Hematopoietic multipotent progenitor cell (in vitro differentiated cells): ENCODE results near the gene SLC28A3. TPM values are rescaled to one million over a fixed set of nuclear protein-coding genes. Genes with fewer than 3 reads are reported as not detected.
"Not testable (repeated sequence)": the region's sequence is repeated elsewhere in the genome, so short reads cannot be mapped to it uniquely, and the experiment has no call there.

Experiments
- DNase-seq, 3 donors: peaks; one replicate each; pipeline ENCODE4 v3.0.0-alpha.2; 2011 to 2015; ENCODE audit warnings: low read depth in 2 of 3, low spot score in 2 of 3
- total RNA-seq: library from RNA; depleted of rRNA; stranded (reverse); fragments of >200 nt; gene quantifications from one replicate; pipeline ENCODE4 v1.2.3, GENCODE V29; 2012

SLC28A3 gene
- under 0.01 TPM for total RNA-seq

- no peak for DNase-seq
Observed at GRCh38 chr9:84340535-84340934, at the start of gene SLC28A3. Gene SLC28A3, minus strand, starts transcription at chr9:84340758. Its CDS starts 125 bp downstream, at chr9:84340633.

GRCh38 chr9:84390254-84390653 is 49.7 kb upstream of the SLC28A3 start:
- DNase-seq = not testable (repeated sequence)

- no peak for DNase-seq
Observed at GRCh38 chr9:84387821-84388220, 47.3 kb upstream of the SLC28A3 start.

GRCh38 chr9:84386753-84387152 is 46.2 kb upstream of the SLC28A3 start:
- no peak for DNase-seq

- no peak for DNase-seq
Observed at GRCh38 chr9:84385386-84386040, 45.0 kb upstream of the SLC28A3 start.

DNA sequence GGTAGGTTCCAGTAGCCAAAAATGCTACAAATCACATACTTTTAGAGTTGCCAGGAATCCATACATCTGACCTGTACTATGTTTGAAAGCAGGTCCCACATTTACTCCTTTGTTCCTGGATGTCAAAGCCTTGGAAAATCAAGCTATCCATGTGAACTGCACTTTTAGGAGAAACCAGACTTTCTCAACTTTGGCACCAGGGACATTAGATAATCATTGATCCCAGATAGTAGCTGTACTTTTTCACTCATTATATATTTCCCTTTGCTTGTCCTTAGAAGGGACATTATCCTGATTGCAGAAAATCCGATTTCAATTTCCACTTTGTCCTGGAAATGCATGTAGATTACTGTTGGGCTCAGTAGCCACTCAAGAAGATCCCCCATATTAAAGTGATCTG is 44.1 kb upstream of the SLC28A3 start:
- no peak for DNase-seq

- no peak for DNase-seq
Observed at GRCh38 chr9:84383178-84383577, 42.6 kb upstream of the SLC28A3 start.

- DNase-seq = no peak
Observed at GRCh38 chr9:84382720-84383119, 42.2 kb upstream of the SLC28A3 start.

DNA sequence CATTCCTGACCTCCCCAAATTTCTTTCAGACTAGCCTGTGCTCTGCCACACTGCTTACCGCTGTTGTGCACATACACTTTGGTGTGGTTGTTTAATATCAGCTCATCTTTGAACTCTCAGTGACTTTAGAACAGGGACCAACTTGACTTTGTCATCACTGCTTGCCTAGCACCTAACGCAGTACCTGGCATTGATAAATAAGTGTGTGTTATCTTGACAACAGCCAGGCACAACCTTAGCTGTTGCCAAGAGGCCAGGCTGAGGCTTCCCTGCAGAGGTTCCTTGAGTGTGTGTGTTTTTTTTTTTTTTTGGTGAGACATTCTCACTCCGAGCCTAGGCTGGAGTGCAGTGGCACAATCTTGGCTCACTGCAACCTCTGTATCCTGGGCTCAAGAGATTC is 41.0 kb upstream of the SLC28A3 start:
- no peak for DNase-seq

DNA sequence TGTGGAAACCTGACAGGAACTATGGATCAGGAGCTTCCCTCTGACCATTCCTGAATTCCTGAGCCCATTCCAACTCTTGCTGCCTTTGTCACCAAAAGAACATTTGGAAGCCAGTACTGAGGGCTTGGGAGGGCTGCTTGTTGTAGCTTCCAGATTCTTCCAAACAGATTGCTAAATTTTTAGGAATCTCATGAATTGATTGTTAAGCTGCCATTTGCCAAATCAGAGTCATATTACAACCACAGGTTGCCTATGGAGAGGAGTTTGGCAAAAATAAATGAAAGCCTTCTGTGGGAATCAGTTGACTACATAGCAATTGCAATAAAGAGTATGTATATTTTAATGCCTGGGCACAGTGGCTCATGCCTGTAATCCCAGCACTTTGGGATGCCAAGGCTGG is 39.2 kb upstream of the SLC28A3 start:
- no peak for DNase-seq

DNA sequence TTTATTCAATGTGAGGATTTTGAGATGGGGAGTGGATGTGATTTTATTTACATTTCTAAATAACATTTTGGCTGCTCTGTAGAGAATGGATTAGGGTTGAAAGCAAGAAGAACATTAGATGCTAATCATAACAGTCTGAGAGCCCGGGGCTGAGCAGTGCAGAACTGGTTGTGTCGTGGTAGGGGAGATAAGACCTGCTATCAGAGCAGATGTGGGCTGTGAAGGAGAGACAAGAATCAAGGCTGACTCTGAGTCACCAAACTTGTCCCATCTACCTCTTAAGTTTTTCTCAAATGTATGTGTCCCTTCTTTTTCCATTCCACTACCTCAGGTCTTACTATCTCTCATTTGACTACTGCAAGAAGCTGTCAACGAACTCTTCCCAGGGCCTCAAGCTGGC is 35.4 kb upstream of the SLC28A3 start:
- no peak for DNase-seq

- no peak for DNase-seq
Observed at GRCh38 chr9:84374516-84374915, 34.0 kb upstream of the SLC28A3 start.

- no peak for DNase-seq
Observed at GRCh38 chr9:84374013-84374412, 33.5 kb upstream of the SLC28A3 start.

- no peak for DNase-seq
Observed at GRCh38 chr9:84371737-84372136, 31.2 kb upstream of the SLC28A3 start.

DNA sequence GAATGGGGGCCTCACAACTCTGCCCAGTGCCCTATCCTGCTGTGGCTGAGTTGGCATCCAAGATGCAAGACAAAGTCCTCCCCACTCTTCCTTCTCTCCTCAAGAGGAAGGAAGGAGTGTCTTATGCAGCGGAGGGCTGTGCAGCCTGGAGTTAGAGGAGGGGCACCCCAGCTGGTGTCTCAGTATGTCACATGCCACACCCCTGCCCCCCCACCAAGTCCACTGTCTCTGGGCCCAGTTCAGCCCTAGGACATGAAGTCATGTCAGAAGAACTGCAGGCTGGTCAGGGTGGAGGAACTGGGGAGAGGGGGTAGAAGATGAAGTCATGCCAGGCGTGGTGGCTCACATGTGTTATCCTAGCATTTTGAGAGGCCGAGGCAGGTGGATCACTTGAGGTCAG is 28.0 kb upstream of the SLC28A3 start:
- DNase-seq = no peak

DNA sequence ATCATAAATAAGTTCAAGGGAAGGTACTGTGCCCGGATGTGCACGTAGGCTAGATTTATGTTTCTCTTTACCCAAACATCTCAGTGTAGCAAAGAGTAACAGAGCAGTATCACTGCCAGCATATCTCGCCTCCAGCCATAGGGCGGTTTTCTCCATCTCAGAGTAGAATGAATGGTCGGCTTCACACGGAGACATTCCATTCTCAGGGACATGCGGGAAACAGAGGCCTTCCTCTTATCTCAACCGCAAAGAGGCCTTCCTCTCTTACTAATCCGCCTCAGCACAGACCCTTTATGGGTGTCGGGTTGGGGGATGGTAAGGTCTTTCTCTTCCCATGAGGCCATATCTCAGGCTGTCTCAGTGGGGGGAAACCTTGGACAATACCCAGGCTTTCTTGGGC is 27.2 kb upstream of the SLC28A3 start:
- DNase-seq = peak in 1 of 3 donors; percentile 7

- DNase-seq = no peak
Observed at GRCh38 chr9:84366683-84367082, 26.1 kb upstream of the SLC28A3 start.

- DNase-seq = not testable (repeated sequence)
Observed at GRCh38 chr9:84364894-84365490, 24.4 kb upstream of the SLC28A3 start.

DNA sequence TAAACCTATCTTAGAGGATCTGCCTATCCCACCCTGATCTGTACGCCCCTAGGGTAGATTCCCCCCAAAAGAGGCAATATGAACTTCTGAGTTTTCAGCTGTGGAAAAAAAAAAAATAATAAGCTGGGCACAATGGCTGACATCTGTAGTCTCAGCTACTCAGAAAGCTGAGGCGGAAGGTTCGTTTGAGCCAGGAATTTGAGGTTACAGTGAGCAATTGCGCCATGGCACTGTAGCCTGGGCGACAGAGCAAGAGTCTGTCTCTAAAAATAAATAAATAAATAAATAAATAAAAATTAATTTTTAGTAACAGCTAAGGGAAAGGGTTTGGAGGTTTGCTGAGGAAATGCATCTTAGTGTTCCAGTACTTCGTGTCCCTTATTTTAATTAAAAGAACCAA is 21.1 kb upstream of the SLC28A3 start:
- DNase-seq = no peak

GRCh38 chr9:84357275-84357674 is 16.7 kb upstream of the SLC28A3 start:
- DNase-seq = no peak

DNA sequence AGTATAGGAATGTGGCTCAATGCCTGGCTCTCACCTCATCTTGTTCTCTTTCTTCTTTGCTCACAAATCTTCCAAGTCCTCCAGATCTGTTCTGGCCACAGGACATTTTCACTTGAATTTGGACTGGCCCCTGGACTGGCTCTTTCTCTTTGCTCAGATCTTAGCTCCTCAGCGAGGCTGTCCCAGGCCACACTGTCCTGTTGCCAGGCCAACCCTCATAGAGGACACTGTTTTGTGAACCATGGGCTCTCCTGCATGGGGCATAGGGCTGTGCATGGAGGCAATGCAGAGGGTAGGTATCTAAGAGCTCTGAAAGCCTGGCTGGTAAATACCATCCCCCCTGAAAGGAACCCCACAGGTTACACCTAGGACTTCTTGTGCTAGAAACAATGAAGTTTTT is 13.5 kb upstream of the SLC28A3 start:
- no peak for DNase-seq

DNA sequence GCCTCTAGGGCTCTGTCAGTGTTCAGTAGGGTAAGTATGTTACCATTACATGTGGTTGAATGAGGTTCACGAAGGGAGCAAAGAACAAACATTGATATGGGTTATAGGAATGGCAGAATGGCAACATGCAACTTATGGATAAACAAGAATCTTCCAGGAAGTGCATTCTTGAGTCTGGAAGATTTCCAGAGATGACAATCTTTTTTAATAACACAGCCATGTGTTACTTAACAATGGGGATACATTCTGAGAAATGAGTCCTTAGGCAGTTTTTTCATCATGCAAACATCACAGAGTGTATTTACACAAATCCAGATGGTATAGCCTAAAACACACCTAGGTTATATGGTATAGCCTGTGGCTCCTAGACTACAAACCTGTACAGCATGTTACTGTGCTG is 9.1 kb upstream of the SLC28A3 start:
- no peak for DNase-seq

GRCh38 chr9:84343111-84343521 is 2.6 kb upstream of the SLC28A3 start:
- peak in 1 of 3 donors; percentile 7 for DNase-seq
